Activated gamma-delta T cell treated with Interleukin-2 at 50 U/mL for 16 hours (primary cell): Measurements from ENCODE around the gene UNC13D.
A peak's percentile ranks its signal among the peaks of the same experiment; 100 is the strongest.
"Not testable (repeated sequence)": the region's sequence is repeated elsewhere in the genome, so short reads cannot be mapped to it uniquely, and the experiment has no call there.

ENCODE experiments used
- DNase-seq: peaks from one replicate; pipeline ENCODE4 v3.0.0-alpha.2; 2020

Gene UNC13D

GRCh38 chr17:75843577-75844529 lies at the start of gene UNC13D:
Gene UNC13D, minus strand, starts transcription at chr17:75844404. Its CDS starts 67 bp downstream, at chr17:75844337.
- DNase-seq = peak; percentile 75

GRCh38 chr17:75893305-75894048 lies 49.3 kb upstream of the UNC13D start:
- DNase-seq = no peak

- DNase-seq = no peak
Measured at GRCh38 chr17:75892556-75893224, 48.5 kb upstream of the UNC13D start.

GRCh38 chr17:75891605-75892555 lies 47.7 kb upstream of the UNC13D start:
- no peak for DNase-seq

GRCh38 chr17:75891022-75891604 lies 46.9 kb upstream of the UNC13D start:
- DNase-seq = no peak

GRCh38 chr17:75889454-75889853 lies 45.2 kb upstream of the UNC13D start:
- no peak for DNase-seq

- DNase-seq = no peak
Measured at GRCh38 chr17:75888484-75888883, 44.3 kb upstream of the UNC13D start.

- DNase-seq = not testable (repeated sequence)
Measured at GRCh38 chr17:75885860-75886259, 41.7 kb upstream of the UNC13D start.

- no peak for DNase-seq
Measured at GRCh38 chr17:75885431-75885830, 41.2 kb upstream of the UNC13D start.

GRCh38 chr17:75881678-75882454 lies 37.7 kb upstream of the UNC13D start:
- no peak for DNase-seq

GRCh38 chr17:75880266-75880665 lies 36.1 kb upstream of the UNC13D start:
- no peak for DNase-seq

GRCh38 chr17:75878174-75878998 lies 34.2 kb upstream of the UNC13D start, which contains the start of gene TRIM47:
Gene TRIM47, minus strand, starts transcription at chr17:75878581. Its CDS starts 33 bp downstream, at chr17:75878548.
- DNase-seq = no peak

GRCh38 chr17:75877752-75878173 lies 33.6 kb upstream of the UNC13D start:
- peak; percentile 64 for DNase-seq

GRCh38 chr17:75876938-75877751 lies 32.9 kb upstream of the UNC13D start:
- no peak for DNase-seq

GRCh38 chr17:75876190-75876937 lies 32.2 kb upstream of the UNC13D start:
- peak; percentile 81 for DNase-seq

GRCh38 chr17:75875940-75876189 lies 31.7 kb upstream of the UNC13D start:
- no peak for DNase-seq

GRCh38 chr17:75875182-75875939 lies 31.2 kb upstream of the UNC13D start:
- DNase-seq = no peak
